A172 (cell line): ENCODE results near the gene DEFB131B. TPM values are rescaled to one million over a fixed set of nuclear protein-coding genes. Genes with fewer than 3 reads are reported as not detected.
"Not testable (repeated sequence)": the region's sequence is repeated elsewhere in the genome, so short reads cannot be mapped to it uniquely, and the experiment has no call there.

Source experiments
- DNase-seq: peaks from one replicate; pipeline ENCODE4 v3.0.0-alpha.2; 2015; ENCODE audit warnings: low spot score
- total RNA-seq: library from RNA; depleted of rRNA; stranded (reverse); fragments of >200 nt; shearing (Covaris generic); gene quantifications from 2 replicates; pipeline ENCODE4 v1.2.3, GENCODE V29; 2014; rRNA removed

The DEFB131B gene
- total RNA-seq, 1 experiment from 2014 or later, result not detected

DNA sequence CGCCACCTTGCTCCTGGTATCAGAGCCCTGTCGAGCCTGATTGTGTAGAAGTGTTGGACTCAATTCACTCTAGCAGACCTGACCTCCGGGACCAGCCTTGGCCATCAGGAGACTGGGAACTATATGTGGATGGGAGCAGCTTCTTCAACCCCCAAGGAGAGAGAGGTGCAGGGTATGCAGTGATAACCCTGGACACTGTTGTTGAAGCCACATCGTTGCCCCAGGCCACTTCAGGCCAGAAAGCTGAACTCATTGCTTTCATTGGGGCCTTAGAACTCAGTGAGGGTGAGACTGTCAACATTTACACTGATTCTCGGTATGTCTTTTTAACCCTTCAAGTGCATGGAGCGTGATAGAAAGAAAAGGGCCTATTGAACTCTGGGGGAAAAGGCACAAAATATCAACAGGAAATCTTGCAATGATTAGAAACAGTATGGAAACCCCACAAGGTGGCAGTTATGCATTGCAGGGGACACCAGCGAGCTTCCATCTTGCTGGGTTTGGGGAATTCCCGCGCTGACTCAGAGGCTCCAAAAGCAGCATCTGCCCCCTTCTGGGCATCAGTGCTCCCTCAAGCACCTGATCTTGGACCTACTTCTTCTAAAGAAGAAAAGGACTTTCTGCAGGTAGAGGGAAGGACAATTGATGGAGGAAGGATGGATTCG is 33.2 kb downstream of the DEFB131B start:
- DNase-seq, result peak; percentile 33

- DNase-seq, result not testable (repeated sequence)
Measured at GRCh38 chr11:71911986-71912340, 33.7 kb downstream of the DEFB131B start.

DNA sequence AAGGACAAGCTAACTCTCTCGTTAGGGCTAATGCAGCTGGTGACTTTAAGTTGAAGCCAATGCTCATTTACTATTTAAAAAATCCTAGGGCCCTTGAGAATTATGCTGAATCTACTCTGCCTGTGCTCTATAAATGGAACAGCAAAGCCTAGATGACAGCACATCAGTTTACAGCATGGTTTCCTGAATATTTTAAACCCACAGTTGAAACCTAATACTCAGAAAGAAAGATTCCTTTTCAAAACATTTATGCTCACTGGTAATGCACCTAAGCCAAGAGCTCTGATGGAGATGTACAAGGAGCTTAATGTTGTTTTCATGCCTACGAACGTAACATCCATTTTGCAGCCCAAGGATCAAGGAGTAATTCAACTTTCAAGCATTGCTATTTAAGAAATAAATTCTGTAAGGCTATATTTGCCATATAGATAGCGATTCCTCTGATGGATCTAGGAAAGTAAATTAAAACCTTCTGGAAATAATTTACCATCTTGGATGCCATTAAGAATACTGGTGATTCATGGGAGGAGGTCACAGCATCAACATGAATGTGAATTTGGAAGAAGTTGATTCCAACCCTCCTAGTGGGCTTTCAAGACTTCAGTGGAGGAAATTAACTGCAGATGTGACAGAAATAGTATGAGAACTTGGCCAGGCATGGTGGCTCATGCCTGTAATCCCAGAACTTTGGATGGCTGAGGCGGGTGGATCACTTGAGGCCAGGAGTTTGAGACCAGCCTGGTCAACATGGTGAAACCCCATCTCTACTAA is 35.7 kb downstream of the DEFB131B start:
- no peak for DNase-seq

GRCh38 chr11:71914617-71915189 is 36.5 kb downstream of the DEFB131B start:
- DNase-seq, result no peak

- no peak for DNase-seq
Measured at GRCh38 chr11:71917646-71918140, 39.4 kb downstream of the DEFB131B start.

DNA sequence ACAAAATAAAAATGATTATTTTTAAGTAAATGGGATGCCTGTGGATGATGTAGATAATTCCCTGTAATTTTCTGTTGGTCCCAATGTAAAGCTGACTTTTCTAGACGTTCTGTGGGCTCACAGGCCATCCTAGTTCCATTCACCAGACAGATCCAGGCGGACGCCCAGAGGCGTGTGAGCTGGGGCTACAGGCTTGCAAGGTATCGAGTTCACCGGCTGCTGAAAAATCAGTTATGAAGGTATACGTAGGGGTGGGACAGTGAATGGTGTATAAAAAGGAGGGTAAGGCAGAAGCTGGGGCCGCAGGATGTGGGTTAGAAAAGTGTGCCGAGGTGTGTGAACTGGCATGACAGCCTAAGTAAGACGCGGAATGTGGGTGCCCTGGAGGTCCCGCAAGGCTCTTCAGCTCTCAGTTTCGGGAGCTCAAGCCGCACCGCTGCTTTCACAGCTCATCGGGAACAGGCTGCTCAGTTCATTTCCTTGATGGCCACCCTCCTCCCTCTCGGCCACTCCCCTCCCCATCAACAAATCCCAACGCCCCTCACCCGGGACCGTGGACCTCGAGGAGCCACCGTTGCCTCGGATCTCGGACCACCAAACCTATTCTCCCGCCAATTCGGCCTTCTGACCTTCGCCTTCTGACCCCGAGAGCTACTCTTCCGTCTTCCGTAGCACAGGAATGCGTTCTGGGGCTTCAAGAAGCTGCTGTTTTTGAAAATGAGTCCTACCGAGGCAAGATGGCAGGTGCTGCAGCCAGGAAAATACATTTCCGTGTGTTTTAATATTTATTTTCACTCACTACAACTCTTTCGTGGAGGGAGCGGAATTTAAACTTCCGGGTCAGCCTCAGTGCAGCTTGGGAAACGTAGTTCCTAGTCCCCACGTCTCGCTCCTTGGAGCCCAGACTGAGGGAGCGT is 49.8 kb downstream of the DEFB131B start, which contains the start of gene XNDC1N:
Gene XNDC1N, minus strand, starts transcription at position 775 of the 917 bp plus-strand sequence. CDS start 5,241 bp downstream, outside the sequence.
- peak; percentile 86 for DNase-seq

GRCh38 chr11:71928737-71929443 is 50.6 kb downstream of the DEFB131B start, which contains the start of gene RNF121:
TSS of gene RNF121 (plus strand) at chr11:71929046. CDS start at chr11:71929062, 16 bp downstream.
- DNase-seq, result peak; percentile 91

DNA sequence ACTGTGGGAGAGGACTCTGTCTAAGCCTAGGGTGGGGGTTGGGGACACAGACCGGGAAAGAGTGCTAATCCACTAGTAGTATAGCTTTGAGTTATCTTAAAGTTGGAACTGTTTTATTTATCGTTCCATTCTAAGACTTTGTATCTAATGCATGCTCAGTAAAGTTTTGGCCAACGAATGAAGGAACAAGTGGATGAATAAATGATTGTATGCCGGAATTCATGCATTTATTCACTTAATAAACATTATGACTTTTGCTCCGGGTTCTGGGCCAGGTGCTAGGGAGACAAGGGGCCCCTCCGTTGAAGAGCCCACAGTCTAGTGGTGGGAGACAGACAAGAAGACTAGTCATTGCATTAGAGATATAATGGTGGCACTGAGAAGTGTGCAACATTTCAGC is 51.2 kb downstream of the DEFB131B start:
- DNase-seq, result no peak

DNA sequence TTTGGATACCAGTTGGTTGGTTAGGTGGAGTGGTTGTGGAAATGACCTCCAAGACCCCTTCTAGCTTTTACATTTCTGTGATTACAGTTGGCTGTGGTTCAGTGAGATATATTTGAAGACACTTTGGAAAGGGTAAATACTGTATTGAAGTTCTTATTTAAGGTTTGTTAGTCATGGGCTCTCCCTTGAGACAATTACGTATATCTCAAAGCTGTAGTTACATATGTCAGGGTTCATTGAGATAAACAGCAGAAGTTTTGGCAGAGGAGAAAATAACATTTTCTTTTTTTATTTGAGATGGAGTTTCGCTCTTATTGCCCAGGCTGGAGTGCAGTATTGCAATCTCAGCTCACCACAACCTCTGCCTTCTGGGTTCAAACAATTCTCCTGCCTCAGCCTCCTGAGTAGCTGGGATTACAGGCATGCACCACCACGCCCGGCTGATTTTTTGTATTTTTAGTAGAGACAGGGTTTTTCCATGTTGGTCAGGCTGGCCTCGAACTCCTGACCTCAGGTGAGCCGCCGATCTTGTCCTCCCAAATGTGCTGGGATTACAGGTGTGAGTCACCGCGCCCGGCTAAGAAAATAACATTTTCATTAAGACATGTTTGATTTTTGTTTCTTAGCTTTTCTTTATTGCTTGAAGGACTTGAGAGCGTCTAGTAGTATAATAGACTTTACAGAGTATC is 52.4 kb downstream of the DEFB131B start:
- DNase-seq, result no peak

DNA sequence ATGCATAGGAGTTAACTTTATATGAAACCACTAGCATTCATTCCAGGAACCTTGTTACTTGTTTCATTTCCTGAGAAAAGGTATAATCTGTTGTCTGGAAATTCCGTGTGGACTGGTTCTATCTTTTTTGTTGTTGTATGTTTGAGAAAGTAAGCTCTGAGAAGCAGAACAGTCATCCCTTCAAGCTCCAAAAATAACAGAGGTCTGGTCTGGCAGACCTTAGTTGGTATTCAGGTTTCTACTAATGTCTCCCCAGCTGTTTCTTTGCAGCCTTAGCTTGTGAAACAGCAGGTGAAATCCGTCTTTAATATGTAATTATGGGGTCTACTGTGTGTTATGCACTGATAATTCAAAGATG is 53.0 kb downstream of the DEFB131B start:
- no peak for DNase-seq

DNA sequence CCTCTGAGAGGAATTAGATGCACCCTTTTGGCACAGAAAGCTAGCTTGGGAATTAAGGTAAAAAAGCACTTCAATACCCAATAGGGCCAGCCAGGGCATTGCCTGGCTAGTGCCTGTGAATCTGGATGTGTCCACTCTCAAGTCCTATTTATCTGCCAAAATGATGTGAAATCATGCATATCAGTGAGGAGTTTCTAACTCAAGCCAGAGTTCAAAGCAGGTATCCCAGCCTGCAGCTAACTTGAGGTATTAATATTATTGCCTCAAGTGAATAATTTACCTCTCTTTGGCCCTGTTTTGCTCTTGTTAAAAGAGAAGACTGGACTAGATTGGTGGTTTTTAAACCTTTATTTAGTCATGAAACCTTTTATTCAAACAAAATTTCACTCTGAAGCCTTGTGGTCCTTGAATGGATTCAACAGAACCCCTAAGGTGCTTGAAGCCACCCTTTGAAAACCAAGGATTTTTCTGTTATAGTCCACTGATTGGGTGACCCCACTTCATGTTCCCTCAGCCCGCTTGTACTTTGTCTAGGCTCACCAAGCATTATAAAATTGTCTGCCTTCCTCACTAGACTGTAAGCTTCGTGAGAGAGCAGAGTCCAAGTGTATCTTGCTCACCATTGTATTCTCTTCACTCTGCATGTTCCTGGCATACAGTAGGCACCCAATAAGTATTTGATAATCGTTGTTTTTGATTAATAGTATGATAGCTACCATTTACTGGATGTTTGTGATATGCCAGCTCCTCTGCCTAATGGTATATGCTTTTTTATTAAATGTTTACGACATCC is 55.1 kb downstream of the DEFB131B start:
- no peak for DNase-seq

Other genes with a start within 250 kb of the DEFB131B start
- not detected in 2 replicates for gene DEFB108B, start 45.3 kb upstream of the DEFB131B start, total RNA-seq
- 1.4 and 5.3 TPM in 2 replicates for gene XNDC1N, start 50.1 kb downstream of the DEFB131B start, total RNA-seq
- 29.9 and 33.5 TPM in 2 replicates for gene RNF121, start 50.6 kb downstream of the DEFB131B start, total RNA-seq
- gene IL18BP, start 120.5 kb downstream of the DEFB131B start, total RNA-seq, result 1.6 and 3.9 TPM in 2 replicates
- 113 and 161 TPM in 2 replicates for gene NUMA1, start 202.1 kb downstream of the DEFB131B start, total RNA-seq
- gene LRRC51, start 202.4 kb downstream of the DEFB131B start, total RNA-seq, result 10.9 and 20.3 TPM in 2 replicates
- 147 and 168 TPM in 2 replicates for gene LAMTOR1, start 224.8 kb downstream of the DEFB131B start, total RNA-seq
- gene TOMT, start 227.5 kb downstream of the DEFB131B start, total RNA-seq, result not detected in 2 replicates
- gene ANAPC15, start 234.2 kb downstream of the DEFB131B start, total RNA-seq, result 81.5 and 94.6 TPM in 2 replicates